ENCODE measurements around the gene AGBL2.
A peak's percentile ranks its signal among the peaks of the same experiment; 100 is the strongest.

DNA sequence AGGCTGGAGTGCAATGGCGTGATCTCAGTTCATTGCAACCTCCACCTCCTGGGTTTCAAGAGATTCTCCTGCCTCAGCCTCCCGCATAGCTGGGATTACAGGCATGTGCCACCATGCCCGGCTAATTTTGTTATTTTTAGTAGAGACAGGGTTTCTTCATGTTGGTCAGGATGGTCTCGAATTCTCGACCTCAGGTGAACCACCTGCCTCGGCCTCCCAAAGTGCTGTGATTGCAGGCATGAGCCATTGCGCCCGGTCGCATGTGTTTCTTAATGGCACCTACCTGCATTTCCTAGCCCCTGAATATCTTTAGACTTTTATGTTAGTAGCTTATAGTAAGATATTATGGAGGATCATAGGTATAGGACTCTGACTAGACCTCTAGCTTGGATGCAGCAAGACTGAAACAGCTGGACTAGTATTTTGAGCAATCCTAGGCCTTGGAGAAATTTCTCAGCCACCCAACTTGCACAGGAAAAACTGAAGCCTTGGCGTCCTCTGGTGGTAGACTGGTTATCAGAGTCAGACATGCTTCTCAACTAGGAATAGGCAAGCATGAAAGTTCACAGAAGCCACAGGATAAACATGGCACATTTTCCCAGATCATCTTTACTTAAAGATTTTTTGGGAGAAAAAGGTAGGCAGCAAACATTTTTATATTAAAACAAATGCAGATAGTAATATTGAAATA is 98.3 kb downstream of the AGBL2 start:
- TF ChIP-seq, protein P1, sequence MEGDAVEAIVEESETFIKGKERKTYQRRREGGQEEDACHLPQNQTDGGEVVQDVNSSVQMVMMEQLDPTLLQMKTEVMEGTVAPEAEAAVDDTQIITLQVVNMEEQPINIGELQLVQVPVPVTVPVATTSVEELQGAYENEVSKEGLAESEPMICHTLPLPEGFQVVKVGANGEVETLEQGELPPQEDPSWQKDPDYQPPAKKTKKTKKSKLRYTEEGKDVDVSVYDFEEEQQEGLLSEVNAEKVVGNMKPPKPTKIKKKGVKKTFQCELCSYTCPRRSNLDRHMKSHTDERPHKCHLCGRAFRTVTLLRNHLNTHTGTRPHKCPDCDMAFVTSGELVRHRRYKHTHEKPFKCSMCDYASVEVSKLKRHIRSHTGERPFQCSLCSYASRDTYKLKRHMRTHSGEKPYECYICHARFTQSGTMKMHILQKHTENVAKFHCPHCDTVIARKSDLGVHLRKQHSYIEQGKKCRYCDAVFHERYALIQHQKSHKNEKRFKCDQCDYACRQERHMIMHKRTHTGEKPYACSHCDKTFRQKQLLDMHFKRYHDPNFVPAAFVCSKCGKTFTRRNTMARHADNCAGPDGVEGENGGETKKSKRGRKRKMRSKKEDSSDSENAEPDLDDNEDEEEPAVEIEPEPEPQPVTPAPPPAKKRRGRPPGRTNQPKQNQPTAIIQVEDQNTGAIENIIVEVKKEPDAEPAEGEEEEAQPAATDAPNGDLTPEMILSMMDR (IDR thresholded peaks at IDR 0.05): peak; percentile 47 to 73 (median 65)
- no peak for TF ChIP-seq POLR2A (IDR thresholded peaks at IDR 0.05)

Measured in tibial nerve (tissue), 3 donors.